Stimulated activated naive CD8-positive, alpha-beta T cell treated with anti-CD3 and anti-CD28 coated beads, Interleukin-15, amount 100 ng/mL, for 72 hours (primary cell): Measurements from ENCODE around the gene HTR2C.
"Not testable (repeated sequence)": the region's sequence is repeated elsewhere in the genome, so short reads cannot be mapped to it uniquely, and the experiment has no call there.

Experiments used
- ATAC-seq: fragments of 150-1000 bp; cut with Tn5 transposase; 2 replicates; pipeline ENCODE4 v1.10.0; 2021; ENCODE audit warnings: mild to moderate bottlenecking, moderate library complexity
- DNase-seq, 2 donors: peaks; one replicate each; pipeline ENCODE4 v3.0.0; 2021 to 2022
- H3K27ac Mint-ChIP-seq, 2 donors: one replicate each; pipeline ENCODE4 v1.8.0; 2022; ENCODE audit warnings: mild to moderate bottlenecking in 2 of 2, mixed read lengths in 2 of 2, moderate library complexity in 2 of 2
- H3K27me3 Mint-ChIP-seq: one replicate; pipeline ENCODE4 v1.8.0; 2022; ENCODE audit warnings: mixed read lengths
- H3K4me1 Mint-ChIP-seq: one replicate; pipeline ENCODE4 v1.8.0; 2022; ENCODE audit warnings: mild to moderate bottlenecking, mixed read lengths
- H3K4me3 Mint-ChIP-seq, 2 donors: one replicate each; pipeline ENCODE4 v1.8.0; 2022; ENCODE audit warnings: mild to moderate bottlenecking in 2 of 2, mixed read lengths in 2 of 2, moderate library complexity in 1 of 2
- H3K9me3 Mint-ChIP-seq, 2 donors: one replicate each; pipeline ENCODE4 v1.8.0; 2022; ENCODE audit warnings: mixed read lengths in 2 of 2

HTR2C gene

GRCh38 chrX:114841051-114841450 lies 257.2 kb downstream of the HTR2C start:
- Mint-ChIP-seq H3K27me3 (no peaks in the 10 kb centered on the region), H3K9me3 (no peaks in the 10 kb centered on the region), H3K27ac (no peak overlapping the region)

GRCh38 chrX:114842181-114842580 lies 258.3 kb downstream of the HTR2C start:
- no peaks in the 10 kb centered on the region for H3K4me1 Mint-ChIP-seq
- H3K27me3 Mint-ChIP-seq = no peaks in the 10 kb centered on the region
- H3K9me3 Mint-ChIP-seq = no peaks in the 10 kb centered on the region
- no peak overlapping the region for H3K4me3 Mint-ChIP-seq
- no peak for DNase-seq
- no peak for ATAC-seq
- no peak overlapping the region for H3K27ac Mint-ChIP-seq

More at GRCh38 chrX:114841051-114841450, 257.2 kb downstream of the HTR2C start:
- Mint-ChIP-seq H3K4me1 (no peaks in the 10 kb centered on the region), H3K4me3 (no peak overlapping the region)
- ATAC-seq (no peak), DNase-seq (no peak)

- Mint-ChIP-seq H3K4me3 (no peak overlapping the region), H3K27me3 (no peaks in the 10 kb centered on the region)
- no peak for DNase-seq
Observed at GRCh38 chrX:114889481-114889880, 305.6 kb downstream of the HTR2C start.

GRCh38 chrX:114903618-114904017 lies 319.7 kb downstream of the HTR2C start:
- no peaks in the 10 kb centered on the region for H3K4me1 Mint-ChIP-seq
- no peak for ATAC-seq
- H3K9me3 Mint-ChIP-seq = no peaks in the 10 kb centered on the region
- DNase-seq = no peak
- H3K27me3 Mint-ChIP-seq = no peaks in the 10 kb centered on the region
- H3K27ac Mint-ChIP-seq = no peak overlapping the region
- H3K4me3 Mint-ChIP-seq = no peak overlapping the region

More at GRCh38 chrX:114889481-114889880, 305.6 kb downstream of the HTR2C start:
- Mint-ChIP-seq H3K27ac (no peak overlapping the region), H3K4me1 (no peaks in the 10 kb centered on the region), H3K9me3 (no peaks in the 10 kb centered on the region)
- ATAC-seq = no peak

- Mint-ChIP-seq H3K4me3 (no peak overlapping the region), H3K9me3 (no peaks in the 10 kb centered on the region), H3K4me1 (no peaks in the 10 kb centered on the region), H3K27me3 (no peaks in the 10 kb centered on the region), H3K27ac (no peak overlapping the region)
- ATAC-seq (no peak), DNase-seq (no peak)
Observed at GRCh38 chrX:114905251-114905650, 321.4 kb downstream of the HTR2C start.

GRCh38 chrX:114906984-114907510 lies 323.2 kb downstream of the HTR2C start:
- no peak overlapping the region for H3K4me3 Mint-ChIP-seq
- no peak for ATAC-seq
- no peaks in the 10 kb centered on the region for H3K9me3 Mint-ChIP-seq

GRCh38 chrX:114924423-114924822 lies 340.5 kb downstream of the HTR2C start:
- no peaks in the 10 kb centered on the region for H3K9me3 Mint-ChIP-seq
- no peak for DNase-seq
- ATAC-seq = no peak
- no peak overlapping the region for H3K4me3 Mint-ChIP-seq
- no peak overlapping the region for H3K27ac Mint-ChIP-seq
- no peaks in the 10 kb centered on the region for H3K4me1 Mint-ChIP-seq
- H3K27me3 Mint-ChIP-seq = no peaks in the 10 kb centered on the region

More at GRCh38 chrX:114906984-114907510, 323.2 kb downstream of the HTR2C start:
- Mint-ChIP-seq H3K27ac (no peak overlapping the region), H3K4me1 (no peaks in the 10 kb centered on the region), H3K27me3 (no peaks in the 10 kb centered on the region)
- no peak for DNase-seq

- Mint-ChIP-seq H3K27ac (no peak overlapping the region), H3K4me3 (no peak overlapping the region), H3K27me3 (no peaks in the 10 kb centered on the region), H3K9me3 (no peaks in the 10 kb centered on the region), H3K4me1 (no peaks in the 10 kb centered on the region)
- DNase-seq (no peak), ATAC-seq (no peak)
Observed at GRCh38 chrX:114924856-114925255, 341.0 kb downstream of the HTR2C start.

- no peak for ATAC-seq
- H3K9me3 Mint-ChIP-seq = peaks cover 0 to 13% of the 10 kb centered on the region in 2 donors
- H3K4me1 Mint-ChIP-seq = no peaks in the 10 kb centered on the region
- H3K27ac Mint-ChIP-seq = no peak overlapping the region
- no peaks in the 10 kb centered on the region for H3K27me3 Mint-ChIP-seq
- no peak overlapping the region for H3K4me3 Mint-ChIP-seq
- DNase-seq = no peak
Observed at GRCh38 chrX:114930227-114930626, 346.3 kb downstream of the HTR2C start.

GRCh38 chrX:114932550-114932949 lies 348.7 kb downstream of the HTR2C start:
- no peak overlapping the region for H3K27ac Mint-ChIP-seq
- no peak overlapping the region for H3K4me3 Mint-ChIP-seq
- H3K4me1 Mint-ChIP-seq = no peaks in the 10 kb centered on the region
- no peaks in the 10 kb centered on the region for H3K27me3 Mint-ChIP-seq
- DNase-seq = no peak
- peaks cover 0 to 13% of the 10 kb centered on the region in 2 donors for H3K9me3 Mint-ChIP-seq
- no peak for ATAC-seq

GRCh38 chrX:114933291-114933690 lies 349.4 kb downstream of the HTR2C start:
- not testable (repeated sequence) for H3K27me3 Mint-ChIP-seq, ATAC-seq, H3K4me1 Mint-ChIP-seq, H3K27ac Mint-ChIP-seq, DNase-seq, H3K4me3 Mint-ChIP-seq
- H3K9me3 Mint-ChIP-seq = peaks cover 0 to 13% of the 10 kb centered on the region in 2 donors

GRCh38 chrX:114937090-114937489 lies 353.2 kb downstream of the HTR2C start:
- H3K4me3 Mint-ChIP-seq, H3K4me1 Mint-ChIP-seq, ATAC-seq: not testable (repeated sequence)

GRCh38 chrX:114952696-114953095 lies 368.8 kb downstream of the HTR2C start:
- Mint-ChIP-seq H3K27me3 (no peaks in the 10 kb centered on the region), H3K4me1 (no peaks in the 10 kb centered on the region), H3K9me3 (peaks cover 0 to 7% of the 10 kb centered on the region in 2 donors), H3K27ac (no peak overlapping the region), H3K4me3 (no peak overlapping the region)
- ATAC-seq = no peak
- no peak for DNase-seq

More at GRCh38 chrX:114937090-114937489, 353.2 kb downstream of the HTR2C start:
- H3K27me3 Mint-ChIP-seq, DNase-seq, H3K27ac Mint-ChIP-seq: not testable (repeated sequence)
- peaks cover 0 to 13% of the 10 kb centered on the region in 2 donors for H3K9me3 Mint-ChIP-seq
